ENCODE measurements around the gene GRID1.

DNA sequence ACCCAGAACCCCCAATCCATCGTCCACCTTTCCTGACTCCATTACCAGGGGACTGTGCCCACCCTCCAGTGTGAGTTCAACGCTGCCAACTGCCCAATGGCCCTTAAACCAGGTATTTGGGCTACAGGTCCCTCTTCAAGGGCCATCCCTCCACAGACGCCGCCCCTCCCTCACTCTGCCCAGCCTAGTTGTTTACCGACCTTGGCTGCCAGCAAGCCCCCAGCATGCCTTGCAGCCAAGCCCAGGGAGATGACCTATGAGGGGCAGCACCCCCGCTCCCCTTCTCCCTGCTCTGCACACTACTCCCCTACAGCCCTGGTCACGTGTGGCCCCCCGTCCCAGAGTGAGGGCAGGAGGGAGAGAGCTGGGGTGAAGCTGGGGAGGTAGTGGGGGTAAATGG is 147.3 kb downstream of the GRID1 start:
- TF ChIP-seq YY1 (IDR thresholded peaks at IDR 0.05; ENCODE audit: insufficient read depth, insufficient read length): no peak
- TF ChIP-seq SUZ12 (IDR thresholded peaks at IDR 0.05; ENCODE audit: extremely low read depth, insufficient read depth, insufficient read length): no peak
- TF ChIP-seq ZNF274 (IDR thresholded peaks at IDR 0.05; ENCODE audit: low read depth, low read length): no peak
